Measurements from ENCODE around the gene TTBK1. TPM values are rescaled to one million over a fixed set of nuclear protein-coding genes. Genes with fewer than 3 reads are reported as not detected.

Gene TTBK1
- total and polyA plus RNA-seq, 7 donors, result under 0.01 to 0.55 (median 0.25) TPM; not detected in 1

GRCh38 chr6:43204271-43205105, 38.8 kb upstream of the TTBK1 start:
- TF ChIP-seq EP300 (IDR thresholded peaks at IDR 0.05) (no peak), POLR2A (IDR thresholded peaks at IDR 0.05) (no peak), POLR2AphosphoS5 (IDR thresholded peaks at IDR 0.05) (no peak), CTCF (IDR thresholded peaks at IDR 0.05) (no peak)
- intact Hi-C loops (cut with DNase I), result no loop called here
- H3K36me3 ChIP-seq, result peaks cover 0 to 63% (median 11%) of the 10 kb centered on the region in 4 donors

GRCh38 chr6:43205849-43206248, 37.4 kb upstream of the TTBK1 start:
- H3K36me3 ChIP-seq, result peaks cover 0 to 53% (median 10%) of the 10 kb centered on the region in 4 donors
- DNase-seq, result peak; percentile 39

More at GRCh38 chr6:43204271-43205105, 38.8 kb upstream of the TTBK1 start:
- Histone ChIP-seq H3K27ac (no peak overlapping the region), H3K4me1 (no peaks in the 10 kb centered on the region), H3K27me3 (no peaks in the 10 kb centered on the region), H3K4me3 (no peak overlapping the region), H3K9me3 (no peaks in the 10 kb centered on the region)
- DNase-seq, result peak; percentile 54
- WGBS, 2 donors, result 96% methylated on average over 23 of the region's 23 CpGs

GRCh38 chr6:43207286-43207685, 36.0 kb upstream of the TTBK1 start:
- no peak for DNase-seq
- Histone ChIP-seq H3K27me3 (no peaks in the 10 kb centered on the region), H3K9me3 (no peaks in the 10 kb centered on the region), H3K36me3 (peaks cover 0 to 49% (median 8%) of the 10 kb centered on the region in 4 donors), H3K4me1 (no peaks in the 10 kb centered on the region), H3K27ac (no peak overlapping the region), H3K4me3 (no peak overlapping the region)
- intact Hi-C loops (cut with DNase I), result no loop called here
- no peak for TF ChIP-seq POLR2AphosphoS5 (IDR thresholded peaks at IDR 0.05)
- no peak for TF ChIP-seq EP300 (IDR thresholded peaks at IDR 0.05)
- TF ChIP-seq POLR2A (IDR thresholded peaks at IDR 0.05), result no peak
- TF ChIP-seq CTCF (IDR thresholded peaks at IDR 0.05), result no peak
- WGBS, 2 donors, result 86 to 95% methylated on average over 2 of the region's 2 CpGs

More at GRCh38 chr6:43205849-43206248, 37.4 kb upstream of the TTBK1 start:
- Histone ChIP-seq H3K4me3 (no peak overlapping the region), H3K27me3 (no peaks in the 10 kb centered on the region), H3K4me1 (no peaks in the 10 kb centered on the region), H3K27ac (no peak overlapping the region), H3K9me3 (no peaks in the 10 kb centered on the region)
- TF ChIP-seq CTCF (IDR thresholded peaks at IDR 0.05) (no peak), POLR2A (IDR thresholded peaks at IDR 0.05) (no peak), POLR2AphosphoS5 (IDR thresholded peaks at IDR 0.05) (no peak), EP300 (IDR thresholded peaks at IDR 0.05) (no peak)
- 96% methylated on average over 10 of the region's 10 CpGs for WGBS, 2 donors
- intact Hi-C loops (cut with DNase I), result no loop called here

GRCh38 chr6:43211955-43212354, 31.3 kb upstream of the TTBK1 start:
- H3K27me3 ChIP-seq, result no peaks in the 10 kb centered on the region
- 15 to 46% methylated on average over 1 of the region's 1 CpG for WGBS, 2 donors
- H3K4me1 ChIP-seq, result no peaks in the 10 kb centered on the region
- no peak overlapping the region for H3K4me3 ChIP-seq
- TF ChIP-seq EP300 (IDR thresholded peaks at IDR 0.05) (no peak), CTCF (IDR thresholded peaks at IDR 0.05) (no peak), POLR2AphosphoS5 (IDR thresholded peaks at IDR 0.05) (no peak)
- no peak overlapping the region for H3K27ac ChIP-seq
- no peak for DNase-seq
- intact Hi-C loops (cut with DNase I), result no loop called here
- peaks cover 0 to 47% (median 16%) of the 10 kb centered on the region in 4 donors for H3K36me3 ChIP-seq
- H3K9me3 ChIP-seq, result no peaks in the 10 kb centered on the region
